OCI-LY3 (cell line): ENCODE data around the gene MARCHF3.

ENCODE experiments used
- H2AFZ ChIP-seq: fragments of 200-600, 300-600 bp; shearing (Covaris generic); 2 replicates; pipeline ENCODE4 v1.6.0; 2014; ENCODE audit warnings: antibody characterized with exemption, low read depth, low read length
- H3K27ac ChIP-seq: fragments of 200-600, 300-600 bp; sonication (generic); 2 replicates; pipeline ENCODE4 v1.5.1; 2014; ENCODE audit warnings: mild to moderate bottlenecking, low read length, moderate library complexity, mixed read lengths
- H3K27me3 ChIP-seq: fragments of 200-600, 300-600 bp; sonication (generic); 2 replicates; pipeline ENCODE4 v1.6.1; 2014; ENCODE audit warnings: low read depth, low read length, mixed read lengths
- H3K36me3 ChIP-seq: fragments of 200-600, 300-600 bp; sonication (generic); replicated peaks from 2 replicates; pipeline ENCODE3; 2014; ENCODE audit warnings: low read depth, low read length, mixed read lengths
- H3K4me1 ChIP-seq: fragments of 300-600, 200-600 bp; sonication (generic); 2 replicates; pipeline ENCODE4 v1.6.1; 2014; ENCODE audit warnings: low read length, mixed read lengths
- H3K4me2 ChIP-seq: fragments of 200-600, 300-600 bp; sonication (generic); 2 replicates; pipeline ENCODE4 v1.6.1; 2014; ENCODE audit warnings: low read length, mixed read lengths
- H3K4me3 ChIP-seq: fragments of 300-600, 200-600 bp; sonication (generic); 2 replicates; pipeline ENCODE4 v1.5.1; 2014; ENCODE audit warnings: antibody characterized with exemption, mild to moderate bottlenecking, low read length, moderate library complexity
- H3K79me2 ChIP-seq: fragments of 300-600, 200-600 bp; shearing (Covaris generic); 2 replicates; pipeline ENCODE4 v1.6.1; 2014; ENCODE audit warnings: mild to moderate bottlenecking, low read length, mixed read lengths
- H3K9ac ChIP-seq: fragments of 300-600, 200-600 bp; shearing (Covaris generic); 2 replicates; pipeline ENCODE4 v1.6.0; 2014; ENCODE audit warnings: mild to moderate bottlenecking, low read length, moderate library complexity
- H3K9me3 ChIP-seq: fragments of 200-600, 300-600 bp; shearing (Covaris generic); 2 replicates; pipeline ENCODE4 v1.6.1; 2014; ENCODE audit warnings: low read length, mixed read lengths; ENCODE audit not compliant: insufficient read depth
- H4K20me1 ChIP-seq: fragments of 200-600, 300-600 bp; sonication (generic); 2 replicates; pipeline ENCODE4 v1.6.1; 2016; ENCODE audit warnings: low read length, mixed read lengths; ENCODE audit not compliant: insufficient read depth
- EZH2phosphoT487 ChIP-seq: fragments of 200-600 bp; shearing (Covaris generic); IDR thresholded peaks from 2 replicates; pipeline ENCODE4 v1.6.1; 2018; ENCODE audit warnings: antibody characterized with exemption, mixed run types, low read depth
- TF ChIP-seq, protein P1 (sequence below): fragments of 200-600, 300-600 bp; sonication (generic); IDR thresholded peaks from 2 replicates; pipeline ENCODE4 v1.5.1; 2014; ENCODE audit warnings: antibody characterized with exemption, low read length, low read depth

The MARCHF3 gene

GRCh38 chr5:127038550-127038949 is 8.2 kb upstream of the MARCHF3 start:
- H3K9me3 ChIP-seq, result no peaks in the 10 kb centered on the region

DNA sequence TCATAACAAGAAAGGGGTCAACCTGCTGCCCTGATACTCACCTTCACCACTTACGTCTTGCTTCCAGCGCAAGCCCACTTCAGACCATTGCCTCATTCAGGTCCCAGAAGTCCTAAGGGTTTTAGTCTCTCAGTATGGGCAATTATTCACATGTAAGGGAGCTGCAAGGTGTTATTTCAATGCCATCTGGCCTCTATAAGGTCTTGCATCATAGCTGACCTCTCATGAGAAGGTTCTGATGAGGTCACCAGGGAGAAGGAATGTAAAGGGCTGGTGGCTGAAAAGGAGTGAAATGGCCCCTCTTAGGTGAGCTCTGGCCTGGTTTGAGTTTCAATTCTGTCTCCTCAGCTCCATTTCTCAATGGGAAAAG is 1.5 kb upstream of the MARCHF3 start:
- no peak overlapping the region for H2AFZ ChIP-seq
- no peak overlapping the region for H3K4me3 ChIP-seq
- H3K27ac ChIP-seq, result no peak overlapping the region
- no peaks in the 10 kb centered on the region; the same call in 1 of the 2 replicates for H3K27me3 ChIP-seq
- no peaks in the 10 kb centered on the region for H4K20me1 ChIP-seq
- H3K4me2 ChIP-seq, result no peak overlapping the region
- TF ChIP-seq, protein P1, sequence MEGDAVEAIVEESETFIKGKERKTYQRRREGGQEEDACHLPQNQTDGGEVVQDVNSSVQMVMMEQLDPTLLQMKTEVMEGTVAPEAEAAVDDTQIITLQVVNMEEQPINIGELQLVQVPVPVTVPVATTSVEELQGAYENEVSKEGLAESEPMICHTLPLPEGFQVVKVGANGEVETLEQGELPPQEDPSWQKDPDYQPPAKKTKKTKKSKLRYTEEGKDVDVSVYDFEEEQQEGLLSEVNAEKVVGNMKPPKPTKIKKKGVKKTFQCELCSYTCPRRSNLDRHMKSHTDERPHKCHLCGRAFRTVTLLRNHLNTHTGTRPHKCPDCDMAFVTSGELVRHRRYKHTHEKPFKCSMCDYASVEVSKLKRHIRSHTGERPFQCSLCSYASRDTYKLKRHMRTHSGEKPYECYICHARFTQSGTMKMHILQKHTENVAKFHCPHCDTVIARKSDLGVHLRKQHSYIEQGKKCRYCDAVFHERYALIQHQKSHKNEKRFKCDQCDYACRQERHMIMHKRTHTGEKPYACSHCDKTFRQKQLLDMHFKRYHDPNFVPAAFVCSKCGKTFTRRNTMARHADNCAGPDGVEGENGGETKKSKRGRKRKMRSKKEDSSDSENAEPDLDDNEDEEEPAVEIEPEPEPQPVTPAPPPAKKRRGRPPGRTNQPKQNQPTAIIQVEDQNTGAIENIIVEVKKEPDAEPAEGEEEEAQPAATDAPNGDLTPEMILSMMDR, result no peak
- no peak for TF ChIP-seq EZH2phosphoT487
- H3K4me1 ChIP-seq, result peaks cover 15% of the 10 kb centered on the region
- no peaks in the 10 kb centered on the region for H3K9me3 ChIP-seq
- no peaks in the 10 kb centered on the region for H3K36me3 ChIP-seq
- H3K79me2 ChIP-seq, result peaks cover 8% of the 10 kb centered on the region; the same call in 1 of the 2 replicates
- H3K9ac ChIP-seq, result no peak overlapping the region

More at GRCh38 chr5:127038550-127038949, 8.2 kb upstream of the MARCHF3 start:
- Histone ChIP-seq H4K20me1 (no peaks in the 10 kb centered on the region), H3K9ac (no peak overlapping the region), H3K27me3 (no peaks in the 10 kb centered on the region), H2AFZ (no peak overlapping the region), H3K4me2 (no peak overlapping the region), H3K4me3 (no peak overlapping the region), H3K27ac (no peak overlapping the region), H3K79me2 (no peaks in the 10 kb centered on the region), H3K4me1 (peaks cover 7% of the 10 kb centered on the region), H3K36me3 (no peaks in the 10 kb centered on the region)
- no peak for TF ChIP-seq EZH2phosphoT487
- TF ChIP-seq, protein P1, result no peak

- Histone ChIP-seq H3K9ac (peak overlapping the region; percentile 65), H2AFZ (peak overlapping the region; percentile 94), H3K79me2 (peaks cover 8% of the 10 kb centered on the region; the same call in 1 of the 2 replicates), H3K27ac (no peak overlapping the region), H3K36me3 (no peaks in the 10 kb centered on the region), H3K4me1 (peaks cover 15% of the 10 kb centered on the region), H3K4me3 (peak overlapping the region; percentile 90), H3K4me2 (peak overlapping the region; percentile 96), H4K20me1 (no peaks in the 10 kb centered on the region), H3K27me3 (no peaks in the 10 kb centered on the region; the same call in 1 of the 2 replicates), H3K9me3 (no peaks in the 10 kb centered on the region)
- no peak for TF ChIP-seq EZH2phosphoT487
- TF ChIP-seq, protein P1, result no peak
Observed at GRCh38 chr5:127031147-127031862, 947 bp upstream of the MARCHF3 start.

DNA sequence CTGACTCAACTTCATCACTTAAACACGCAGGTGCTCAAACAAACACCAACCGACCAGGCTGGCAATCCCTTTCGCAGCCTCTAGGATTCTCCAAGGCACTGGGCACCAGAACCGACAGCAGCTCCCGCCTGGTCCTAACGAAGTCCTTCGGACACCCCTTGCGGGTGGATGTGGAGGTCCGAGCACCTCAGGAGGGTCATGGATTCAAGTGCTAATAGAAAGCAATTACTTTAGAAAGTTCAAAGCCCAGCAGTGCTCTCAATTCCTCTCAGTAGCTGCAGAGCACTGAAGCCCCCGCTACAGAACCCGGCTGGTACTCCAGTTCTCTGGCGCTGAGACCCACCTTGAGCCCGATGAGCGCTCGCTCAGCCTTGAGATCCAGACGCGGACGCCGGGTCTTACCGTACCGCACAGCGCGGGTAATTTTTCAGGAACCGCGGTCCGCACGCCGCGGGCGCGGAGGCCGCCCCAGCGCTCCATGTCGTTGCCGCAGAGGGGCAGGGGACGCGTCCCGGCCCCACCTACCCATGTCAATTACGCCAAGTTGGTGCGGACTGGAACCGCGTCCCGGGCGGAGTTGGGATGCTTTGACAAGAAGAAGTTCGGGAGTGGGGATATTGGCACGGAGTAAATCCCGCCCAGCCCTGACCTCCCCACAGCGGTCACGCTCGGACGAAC is 638 bp downstream of the MARCHF3 start:
- H3K36me3 ChIP-seq, result no peaks in the 10 kb centered on the region
- peaks cover 8% of the 10 kb centered on the region; the same call in 1 of the 2 replicates for H3K79me2 ChIP-seq
- peak overlapping the region; percentile 74 for H3K9ac ChIP-seq
- peak overlapping the region; percentile 87 for H3K4me2 ChIP-seq
- no peaks in the 10 kb centered on the region for H4K20me1 ChIP-seq
- TF ChIP-seq EZH2phosphoT487, result no peak
- TF ChIP-seq, protein P1, result peak; percentile 16
- peaks cover 15% of the 10 kb centered on the region for H3K4me1 ChIP-seq
- H3K27me3 ChIP-seq, result no peaks in the 10 kb centered on the region; the same call in 1 of the 2 replicates
- H3K9me3 ChIP-seq, result no peaks in the 10 kb centered on the region
- peak overlapping the region; percentile 90 for H3K4me3 ChIP-seq
- H3K27ac ChIP-seq, result 0 out of 2 replicates have a peak overlapping the region, but pooled peaks have one; percentile 9
- peak overlapping the region; percentile 56; the same call in 1 of the 2 replicates for H2AFZ ChIP-seq
